K562 (cell line): ENCODE results near the gene C16orf95. TPM values are rescaled to one million over a fixed set of nuclear protein-coding genes. Genes with fewer than 3 reads are reported as not detected.

Source experiments
- BACH1 ChIP-seq: fragments of 200-800 bp; sonication (Bioruptor generic); IDR thresholded peaks from 2 replicates; pipeline ENCODE4 v1.6.1; 2016; ENCODE audit warnings: missing genetic modification characterization, missing compliant biosample characterization
- CREB1 ChIP-seq, 2 experiments: sonication (generic) in 1 of 2; formaldehyde crosslinking in 1 of 2; IDR thresholded peaks; 2 replicates each; pipeline versions ENCODE4 v1.6.1 to v1.8.0; 2012 to 2022; ENCODE audit warnings: inconsistent platforms in 1 of 2, mild to moderate bottlenecking in 1 of 2, missing genetic modification reagents in 1 of 2, moderate library complexity in 1 of 2
- MYNN ChIP-seq, 2 experiments: sonication (generic); formaldehyde crosslinking in 1 of 2; IDR thresholded peaks; 2 replicates each; pipeline versions ENCODE4 v1.5.0 to v1.6.1; 2016 to 2020; ENCODE audit warnings: antibody characterized with exemption in 1 of 2, missing genetic modification reagents in 1 of 2
- PHF20 ChIP-seq: fragments of 450-650 bp; IDR thresholded peaks from 2 replicates; pipeline ENCODE4 v1.6.1; 2018; ENCODE audit not compliant: partially characterized antibody
- RBM17 ChIP-seq: fragments of 200-400 bp; formaldehyde crosslinking; IDR thresholded peaks from 2 replicates; pipeline ENCODE4 v1.6.1; 2017; ENCODE audit warnings: low read depth, mild to moderate bottlenecking, low read length, borderline replicate concordance
- RFX5 ChIP-seq: IDR thresholded peaks from 2 replicates; pipeline ENCODE4 v1.6.1; 2011; ENCODE audit warnings: low read depth, mild to moderate bottlenecking, improper control_type of control experiment, low read length
- RFX7 ChIP-seq: fragments of 250-450 bp; sonication (Bioruptor Pico); IDR thresholded peaks from 2 replicates; pipeline ENCODE4 v1.5.1; 2021; ENCODE audit warnings: mild to moderate bottlenecking
- RNF2 ChIP-seq: sonication (generic); IDR thresholded peaks from 2 replicates; pipeline ENCODE4 v1.6.1; 2016
- ZKSCAN3 ChIP-seq: fragments of 250-450 bp; sonication (Bioruptor Pico); IDR thresholded peaks from 2 replicates; pipeline ENCODE4 v1.4.0; 2020
- polyA plus RNA-seq, 8 experiments: library from polyadenylated mRNA; depleted of rRNA in 4 of 8; stranded (reverse) in 5 of 8; unstranded in 3 of 8; fragments of >200 nt; fragmentation: Nextera tagmentation in 2 of 8; fragmentation: Illumina TruSeq in 1 of 8; extraction: Ambion mirVana in 2 of 8; extraction: Trizol in 1 of 8; gene quantifications; 2 replicates each; pipeline versions ENCODE4 v1.2.1 to v1.2.3, GENCODE V29; 2011 to 2014; ENCODE audit warnings: inconsistent platforms in 1 of 8, missing spikeins in 1 of 8
- total RNA-seq, 7 experiments: library from RNA; depleted of rRNA in 6 of 7; stranded (reverse); fragments of >200 nt in 6 of 7; fragmentation: Illumina TruSeq in 2 of 7; extraction: Trizol in 2 of 7; gene quantifications; 2 replicates each; pipeline versions ENCODE4 v1.2.1 to v1.2.3, GENCODE V29; 2011 to 2021; ENCODE audit warnings: low replicate concordance in 1 of 7
- TF ChIP-seq, protein P1 (sequence below): fragments of 200-800 bp; sonication (Bioruptor generic); IDR thresholded peaks from 2 replicates; pipeline ENCODE4 v1.6.1; 2016; ENCODE audit warnings: missing genetic modification characterization, missing compliant biosample characterization
- TF ChIP-seq, protein P2 (sequence below), 2 experiments: fragments of 200-800 bp in 1 of 2; sonication (Bioruptor generic) in 1 of 2; sonication (generic) in 1 of 2; formaldehyde crosslinking in 1 of 2; IDR thresholded peaks in 1 of 2; conservative IDR thresholded peaks in 1 of 2; 2 replicates each; pipeline versions ENCODE4 v1.5.0 to v1.6.1; 2016 to 2020; ENCODE audit warnings: missing compliant biosample characterization in 1 of 2, missing genetic modification characterization in 1 of 2, missing genetic modification reagents in 1 of 2
- TF ChIP-seq, protein P3 (sequence below), 2 experiments: IDR thresholded peaks; 2 replicates each; pipeline ENCODE4 v1.6.1; 2012; ENCODE audit warnings: improper control_type of control experiment in 2 of 2, low read depth in 2 of 2, low read length in 2 of 2, borderline replicate concordance in 1 of 2
- TF ChIP-seq, protein P4 (sequence below): fragments of 200-800 bp; sonication (Bioruptor generic); IDR thresholded peaks from 2 replicates; pipeline ENCODE4 v1.6.1; 2017; ENCODE audit warnings: missing genetic modification characterization, missing compliant biosample characterization
- TF ChIP-seq, protein P5 (sequence below): fragments of 450-650 bp; IDR thresholded peaks from 2 replicates; pipeline ENCODE4 v1.7.0; 2016; ENCODE audit warnings: borderline replicate concordance

C16orf95 gene
- total and polyA plus RNA-seq, 9 of the 15 experiments (the other 6 are each of a cell fraction or from before 2014, with no cell fraction given): 6.5 to 20.5 (median 9.4) TPM

DNA sequence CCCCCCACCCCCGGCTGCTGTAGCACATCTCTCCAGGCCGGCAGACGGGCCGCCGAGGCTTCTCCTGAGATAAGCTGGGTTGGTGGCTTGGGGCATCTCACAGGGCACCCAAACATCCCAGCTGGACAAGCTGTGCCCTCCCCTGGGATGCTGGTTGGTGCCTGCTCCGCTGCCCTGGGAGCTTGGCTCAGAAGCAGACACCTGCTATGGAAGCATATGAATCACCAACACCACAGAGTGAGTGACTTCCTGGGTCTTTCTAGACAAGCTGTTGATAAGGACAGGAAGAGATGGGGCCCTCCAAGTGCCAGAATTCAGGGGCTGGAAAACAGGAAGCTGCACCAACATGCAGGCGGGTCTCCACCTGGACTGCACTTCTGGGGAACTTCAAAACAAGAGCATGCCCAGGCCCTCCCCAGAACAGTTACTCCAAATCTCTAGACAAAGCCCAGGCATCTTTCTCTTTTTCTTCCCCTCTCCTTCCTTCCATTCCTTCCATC, 13.7 kb downstream of the C16orf95 start (continued):
- TF ChIP-seq CREB1 (IDR thresholded peaks at IDR 0.05): no peak
- no peak for TF ChIP-seq CREB1 (CRISPR knock-in tag; IDR thresholded peaks at IDR 0.05)
- TF ChIP-seq, protein P1, sequence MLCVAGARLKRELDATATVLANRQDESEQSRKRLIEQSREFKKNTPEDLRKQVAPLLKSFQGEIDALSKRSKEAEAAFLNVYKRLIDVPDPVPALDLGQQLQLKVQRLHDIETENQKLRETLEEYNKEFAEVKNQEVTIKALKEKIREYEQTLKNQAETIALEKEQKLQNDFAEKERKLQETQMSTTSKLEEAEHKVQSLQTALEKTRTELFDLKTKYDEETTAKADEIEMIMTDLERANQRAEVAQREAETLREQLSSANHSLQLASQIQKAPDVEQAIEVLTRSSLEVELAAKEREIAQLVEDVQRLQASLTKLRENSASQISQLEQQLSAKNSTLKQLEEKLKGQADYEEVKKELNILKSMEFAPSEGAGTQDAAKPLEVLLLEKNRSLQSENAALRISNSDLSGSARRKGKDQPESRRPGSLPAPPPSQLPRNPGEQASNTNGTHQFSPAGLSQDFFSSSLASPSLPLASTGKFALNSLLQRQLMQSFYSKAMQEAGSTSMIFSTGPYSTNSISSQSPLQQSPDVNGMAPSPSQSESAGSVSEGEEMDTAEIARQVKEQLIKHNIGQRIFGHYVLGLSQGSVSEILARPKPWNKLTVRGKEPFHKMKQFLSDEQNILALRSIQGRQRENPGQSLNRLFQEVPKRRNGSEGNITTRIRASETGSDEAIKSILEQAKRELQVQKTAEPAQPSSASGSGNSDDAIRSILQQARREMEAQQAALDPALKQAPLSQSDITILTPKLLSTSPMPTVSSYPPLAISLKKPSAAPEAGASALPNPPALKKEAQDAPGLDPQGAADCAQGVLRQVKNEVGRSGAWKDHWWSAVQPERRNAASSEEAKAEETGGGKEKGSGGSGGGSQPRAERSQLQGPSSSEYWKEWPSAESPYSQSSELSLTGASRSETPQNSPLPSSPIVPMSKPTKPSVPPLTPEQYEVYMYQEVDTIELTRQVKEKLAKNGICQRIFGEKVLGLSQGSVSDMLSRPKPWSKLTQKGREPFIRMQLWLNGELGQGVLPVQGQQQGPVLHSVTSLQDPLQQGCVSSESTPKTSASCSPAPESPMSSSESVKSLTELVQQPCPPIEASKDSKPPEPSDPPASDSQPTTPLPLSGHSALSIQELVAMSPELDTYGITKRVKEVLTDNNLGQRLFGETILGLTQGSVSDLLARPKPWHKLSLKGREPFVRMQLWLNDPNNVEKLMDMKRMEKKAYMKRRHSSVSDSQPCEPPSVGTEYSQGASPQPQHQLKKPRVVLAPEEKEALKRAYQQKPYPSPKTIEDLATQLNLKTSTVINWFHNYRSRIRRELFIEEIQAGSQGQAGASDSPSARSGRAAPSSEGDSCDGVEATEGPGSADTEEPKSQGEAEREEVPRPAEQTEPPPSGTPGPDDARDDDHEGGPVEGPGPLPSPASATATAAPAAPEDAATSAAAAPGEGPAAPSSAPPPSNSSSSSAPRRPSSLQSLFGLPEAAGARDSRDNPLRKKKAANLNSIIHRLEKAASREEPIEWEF (CRISPR knock-in tag): no peak
- TF ChIP-seq ZKSCAN3 (CRISPR knock-in tag): no peak
- TF ChIP-seq RNF2: peak; percentile 84; the same call in 1 of the 2 replicates
- TF ChIP-seq RFX7 (CRISPR knock-in tag): no peak
- no peak for TF ChIP-seq BACH1
- TF ChIP-seq, protein P2, sequence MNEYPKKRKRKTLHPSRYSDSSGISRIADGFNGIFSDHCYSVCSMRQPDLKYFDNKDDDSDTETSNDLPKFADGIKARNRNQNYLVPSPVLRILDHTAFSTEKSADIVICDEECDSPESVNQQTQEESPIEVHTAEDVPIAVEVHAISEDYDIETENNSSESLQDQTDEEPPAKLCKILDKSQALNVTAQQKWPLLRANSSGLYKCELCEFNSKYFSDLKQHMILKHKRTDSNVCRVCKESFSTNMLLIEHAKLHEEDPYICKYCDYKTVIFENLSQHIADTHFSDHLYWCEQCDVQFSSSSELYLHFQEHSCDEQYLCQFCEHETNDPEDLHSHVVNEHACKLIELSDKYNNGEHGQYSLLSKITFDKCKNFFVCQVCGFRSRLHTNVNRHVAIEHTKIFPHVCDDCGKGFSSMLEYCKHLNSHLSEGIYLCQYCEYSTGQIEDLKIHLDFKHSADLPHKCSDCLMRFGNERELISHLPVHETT (CRISPR knock-in tag; conservative IDR thresholded peaks at IDR 0.05 in 1 of 2, IDR thresholded peaks at IDR 0.05 in 1 of 2): peak in 1 of 2 experiments; percentile 69; a peak in 2 of 4 replicates
- TF ChIP-seq, protein P3, sequence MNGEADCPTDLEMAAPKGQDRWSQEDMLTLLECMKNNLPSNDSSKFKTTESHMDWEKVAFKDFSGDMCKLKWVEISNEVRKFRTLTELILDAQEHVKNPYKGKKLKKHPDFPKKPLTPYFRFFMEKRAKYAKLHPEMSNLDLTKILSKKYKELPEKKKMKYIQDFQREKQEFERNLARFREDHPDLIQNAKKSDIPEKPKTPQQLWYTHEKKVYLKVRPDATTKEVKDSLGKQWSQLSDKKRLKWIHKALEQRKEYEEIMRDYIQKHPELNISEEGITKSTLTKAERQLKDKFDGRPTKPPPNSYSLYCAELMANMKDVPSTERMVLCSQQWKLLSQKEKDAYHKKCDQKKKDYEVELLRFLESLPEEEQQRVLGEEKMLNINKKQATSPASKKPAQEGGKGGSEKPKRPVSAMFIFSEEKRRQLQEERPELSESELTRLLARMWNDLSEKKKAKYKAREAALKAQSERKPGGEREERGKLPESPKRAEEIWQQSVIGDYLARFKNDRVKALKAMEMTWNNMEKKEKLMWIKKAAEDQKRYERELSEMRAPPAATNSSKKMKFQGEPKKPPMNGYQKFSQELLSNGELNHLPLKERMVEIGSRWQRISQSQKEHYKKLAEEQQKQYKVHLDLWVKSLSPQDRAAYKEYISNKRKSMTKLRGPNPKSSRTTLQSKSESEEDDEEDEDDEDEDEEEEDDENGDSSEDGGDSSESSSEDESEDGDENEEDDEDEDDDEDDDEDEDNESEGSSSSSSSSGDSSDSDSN (IDR thresholded peaks at IDR 0.05; ENCODE audit: borderline replicate concordance in 1 of 2, low read depth in 2 of 2, low read length in 2 of 2): peak in 1 of 2 experiments; percentile 44; a peak in 1 of 4 replicates
- TF ChIP-seq MYNN (IDR thresholded peaks at IDR 0.05): peak; percentile 97
- peak; percentile 62; the same call in 1 of the 2 replicates for TF ChIP-seq MYNN (CRISPR knock-in tag; IDR thresholded peaks at IDR 0.05)
- TF ChIP-seq, protein P4, sequence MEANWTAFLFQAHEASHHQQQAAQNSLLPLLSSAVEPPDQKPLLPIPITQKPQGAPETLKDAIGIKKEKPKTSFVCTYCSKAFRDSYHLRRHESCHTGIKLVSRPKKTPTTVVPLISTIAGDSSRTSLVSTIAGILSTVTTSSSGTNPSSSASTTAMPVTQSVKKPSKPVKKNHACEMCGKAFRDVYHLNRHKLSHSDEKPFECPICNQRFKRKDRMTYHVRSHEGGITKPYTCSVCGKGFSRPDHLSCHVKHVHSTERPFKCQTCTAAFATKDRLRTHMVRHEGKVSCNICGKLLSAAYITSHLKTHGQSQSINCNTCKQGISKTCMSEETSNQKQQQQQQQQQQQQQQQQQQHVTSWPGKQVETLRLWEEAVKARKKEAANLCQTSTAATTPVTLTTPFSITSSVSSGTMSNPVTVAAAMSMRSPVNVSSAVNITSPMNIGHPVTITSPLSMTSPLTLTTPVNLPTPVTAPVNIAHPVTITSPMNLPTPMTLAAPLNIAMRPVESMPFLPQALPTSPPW (CRISPR knock-in tag): peak; percentile 41; the same call in 1 of the 2 replicates
- no peak for TF ChIP-seq RFX5
- TF ChIP-seq RBM17: no peak
- no peak for TF ChIP-seq PHF20
- TF ChIP-seq, protein P5, sequence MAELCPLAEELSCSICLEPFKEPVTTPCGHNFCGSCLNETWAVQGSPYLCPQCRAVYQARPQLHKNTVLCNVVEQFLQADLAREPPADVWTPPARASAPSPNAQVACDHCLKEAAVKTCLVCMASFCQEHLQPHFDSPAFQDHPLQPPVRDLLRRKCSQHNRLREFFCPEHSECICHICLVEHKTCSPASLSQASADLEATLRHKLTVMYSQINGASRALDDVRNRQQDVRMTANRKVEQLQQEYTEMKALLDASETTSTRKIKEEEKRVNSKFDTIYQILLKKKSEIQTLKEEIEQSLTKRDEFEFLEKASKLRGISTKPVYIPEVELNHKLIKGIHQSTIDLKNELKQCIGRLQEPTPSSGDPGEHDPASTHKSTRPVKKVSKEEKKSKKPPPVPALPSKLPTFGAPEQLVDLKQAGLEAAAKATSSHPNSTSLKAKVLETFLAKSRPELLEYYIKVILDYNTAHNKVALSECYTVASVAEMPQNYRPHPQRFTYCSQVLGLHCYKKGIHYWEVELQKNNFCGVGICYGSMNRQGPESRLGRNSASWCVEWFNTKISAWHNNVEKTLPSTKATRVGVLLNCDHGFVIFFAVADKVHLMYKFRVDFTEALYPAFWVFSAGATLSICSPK: no peak
